Measurements from ENCODE around the gene DHRS9. TPM values are rescaled to one million over a fixed set of nuclear protein-coding genes. Genes with fewer than 3 reads are reported as not detected.

Gene DHRS9
- total RNA-seq, 1 experiment from 2014 or later: 0.22 TPM

DNA sequence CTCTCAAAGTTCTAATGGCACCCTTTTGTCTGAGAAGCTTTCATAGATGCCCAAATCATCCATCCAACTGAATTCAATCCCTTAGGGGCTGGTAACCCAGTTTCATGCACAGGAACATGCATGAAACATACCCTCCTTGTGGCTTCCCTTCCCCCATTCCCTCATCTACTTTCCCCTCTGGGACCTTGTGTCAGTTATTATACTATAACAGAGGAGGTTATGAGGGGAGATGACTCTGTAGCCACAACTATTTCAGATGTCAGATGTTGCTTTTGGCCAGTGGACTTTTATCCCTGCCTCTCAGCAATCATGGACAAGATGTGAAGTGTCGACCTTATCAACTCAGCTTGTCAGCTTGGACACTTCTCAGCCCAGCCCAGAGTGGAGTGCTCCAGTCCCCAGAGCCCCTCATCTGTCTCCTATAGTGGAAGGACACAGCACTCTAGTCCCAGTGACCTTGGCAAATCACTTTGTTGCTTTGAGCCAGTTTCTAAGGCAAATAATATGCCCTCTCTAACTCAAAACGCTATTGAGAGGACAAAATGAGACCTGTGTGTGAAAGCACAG lies 8.4 kb downstream of the DHRS9 start:
- Histone ChIP-seq H3K4me1 (ENCODE audit: insufficient read depth, low read length) (peaks cover 21% of the 10 kb centered on the region), H3K4me3 (ENCODE audit: low read length) (no peak overlapping the region), H2AFZ (ENCODE audit: low read length) (0 out of 2 replicates have a peak overlapping the region, but pooled peaks have one; percentile 40), H4K20me1 (ENCODE audit: low read length) (no peaks in the 10 kb centered on the region), H3F3A (ENCODE audit: low read length, unreplicated experiment) (no peaks in the 10 kb centered on the region), H3K36me3 (ENCODE audit: low read depth, low read length) (no peaks in the 10 kb centered on the region), H3K27ac (ENCODE audit: low read length) (no peak overlapping the region), H3K9me3 (ENCODE audit: low read length) (0 out of 2 replicates have a peak, but pooled peaks cover 5% of the 10 kb centered on the region), H3K27me3 (ENCODE audit: low read length) (no peaks in the 10 kb centered on the region), H3K9me2 (replicated peaks; ENCODE audit: low read length) (no peaks in the 10 kb centered on the region; the same call in 1 of the 2 replicates), H3K79me2 (ENCODE audit: low read length) (no peaks in the 10 kb centered on the region), H3K9ac (ENCODE audit: low read length) (no peak overlapping the region), H3K4me2 (ENCODE audit: low read length) (no peak overlapping the region)
- ChIA-PET CTCF (no interaction called here), POLR2A (ENCODE audit: unreplicated experiment) (no interaction called here)
- TF ChIP-seq EZH2phosphoT487 (IDR thresholded peaks at IDR 0.05; ENCODE audit: borderline replicate concordance, low read length): no peak
- no peak for TF ChIP-seq EZH2 (IDR thresholded peaks at IDR 0.05; ENCODE audit: low read length, unreplicated experiment)
- TF ChIP-seq, protein P1, sequence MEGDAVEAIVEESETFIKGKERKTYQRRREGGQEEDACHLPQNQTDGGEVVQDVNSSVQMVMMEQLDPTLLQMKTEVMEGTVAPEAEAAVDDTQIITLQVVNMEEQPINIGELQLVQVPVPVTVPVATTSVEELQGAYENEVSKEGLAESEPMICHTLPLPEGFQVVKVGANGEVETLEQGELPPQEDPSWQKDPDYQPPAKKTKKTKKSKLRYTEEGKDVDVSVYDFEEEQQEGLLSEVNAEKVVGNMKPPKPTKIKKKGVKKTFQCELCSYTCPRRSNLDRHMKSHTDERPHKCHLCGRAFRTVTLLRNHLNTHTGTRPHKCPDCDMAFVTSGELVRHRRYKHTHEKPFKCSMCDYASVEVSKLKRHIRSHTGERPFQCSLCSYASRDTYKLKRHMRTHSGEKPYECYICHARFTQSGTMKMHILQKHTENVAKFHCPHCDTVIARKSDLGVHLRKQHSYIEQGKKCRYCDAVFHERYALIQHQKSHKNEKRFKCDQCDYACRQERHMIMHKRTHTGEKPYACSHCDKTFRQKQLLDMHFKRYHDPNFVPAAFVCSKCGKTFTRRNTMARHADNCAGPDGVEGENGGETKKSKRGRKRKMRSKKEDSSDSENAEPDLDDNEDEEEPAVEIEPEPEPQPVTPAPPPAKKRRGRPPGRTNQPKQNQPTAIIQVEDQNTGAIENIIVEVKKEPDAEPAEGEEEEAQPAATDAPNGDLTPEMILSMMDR (conservative IDR thresholded peaks at IDR 0.05; ENCODE audit: low read depth, low read length): no peak
- ATAC-seq: no peak
- BruUV-seq (replicated peaks): no TSS peak
- no peak for DNase-seq
- intact Hi-C loops (cut with micrococcal nuclease): no loop called here

DNA sequence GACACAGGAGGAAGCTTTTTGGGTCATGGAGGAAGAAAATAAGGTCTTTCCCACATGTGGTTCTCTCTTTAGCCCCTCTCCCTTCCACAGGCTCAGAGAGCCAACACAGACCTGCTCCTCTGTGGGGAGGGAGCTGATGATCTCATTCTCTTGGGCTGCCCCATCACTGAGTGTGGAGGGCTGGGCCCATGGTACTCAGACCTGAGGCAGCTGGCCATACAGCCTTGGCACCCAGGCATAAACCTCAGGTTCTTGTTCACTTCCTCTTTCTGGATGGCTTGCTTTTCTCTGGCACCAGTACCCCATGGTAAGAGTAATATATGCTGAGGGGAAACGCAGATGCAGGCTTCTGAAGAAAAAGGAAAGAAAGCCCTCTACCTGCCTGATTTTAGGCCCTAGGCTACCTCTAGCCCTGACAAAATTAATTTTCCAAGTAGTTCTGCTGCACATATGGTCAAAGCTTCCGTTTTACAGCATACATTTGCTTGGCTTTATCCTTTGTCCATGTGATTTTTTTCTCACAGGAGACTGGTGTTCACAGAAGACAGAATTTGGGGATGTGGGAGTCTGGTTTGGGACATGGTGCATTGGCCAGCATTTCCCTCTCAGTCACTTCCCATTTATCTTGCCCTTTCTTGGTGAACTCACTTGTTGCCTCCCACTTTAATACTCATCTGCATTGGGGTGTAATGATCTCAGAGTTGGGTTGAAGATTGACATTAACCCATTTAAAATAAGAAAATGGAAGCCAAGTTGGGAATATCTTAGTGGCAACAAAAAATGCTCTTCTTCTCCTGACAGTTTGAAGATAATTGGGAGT lies 11.1 kb downstream of the DHRS9 start:
- BruUV-seq (replicated peaks): no TSS peak
- ATAC-seq (peak; percentile 57; the same call in 1 of the 2 replicates), DNase-seq (peak; percentile 46)
- Histone ChIP-seq H4K20me1 (ENCODE audit: low read length) (no peaks in the 10 kb centered on the region), H3K27me3 (ENCODE audit: low read length) (no peaks in the 10 kb centered on the region), H2AFZ (ENCODE audit: low read length) (no peak overlapping the region), H3K4me3 (ENCODE audit: low read length) (no peak overlapping the region), H3K27ac (ENCODE audit: low read length) (no peak overlapping the region), H3K9me3 (ENCODE audit: low read length) (0 out of 2 replicates have a peak, but pooled peaks cover 4% of the 10 kb centered on the region), H3K4me1 (ENCODE audit: insufficient read depth, low read length) (peaks cover 6% of the 10 kb centered on the region; the same call in 1 of the 2 replicates), H3K4me2 (ENCODE audit: low read length) (no peak overlapping the region), H3F3A (ENCODE audit: low read length, unreplicated experiment) (no peaks in the 10 kb centered on the region), H3K36me3 (ENCODE audit: low read depth, low read length) (no peaks in the 10 kb centered on the region; the same call in 1 of the 2 replicates), H3K9me2 (replicated peaks; ENCODE audit: low read length) (no peaks in the 10 kb centered on the region; the same call in 1 of the 2 replicates), H3K9ac (ENCODE audit: low read length) (no peak overlapping the region), H3K79me2 (ENCODE audit: low read length) (no peaks in the 10 kb centered on the region)
- TF ChIP-seq, protein P1 (conservative IDR thresholded peaks at IDR 0.05; ENCODE audit: low read depth, low read length): no peak
- intact Hi-C loops (cut with micrococcal nuclease): no loop called here
- ChIA-PET CTCF (no interaction called here), POLR2A (ENCODE audit: unreplicated experiment) (no interaction called here)

DNA sequence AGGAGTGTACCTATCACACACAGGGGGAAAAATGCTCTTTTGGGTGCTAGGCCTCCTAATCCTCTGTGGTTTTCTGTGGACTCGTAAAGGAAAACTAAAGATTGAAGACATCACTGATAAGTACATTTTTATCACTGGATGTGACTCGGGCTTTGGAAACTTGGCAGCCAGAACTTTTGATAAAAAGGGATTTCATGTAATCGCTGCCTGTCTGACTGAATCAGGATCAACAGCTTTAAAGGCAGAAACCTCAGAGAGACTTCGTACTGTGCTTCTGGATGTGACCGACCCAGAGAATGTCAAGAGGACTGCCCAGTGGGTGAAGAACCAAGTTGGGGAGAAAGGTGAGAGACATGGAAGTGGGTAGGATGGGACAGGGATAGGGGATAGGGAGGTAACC lies 12.2 kb downstream of the DHRS9 start:
- Histone ChIP-seq H3K27ac (ENCODE audit: low read length) (no peak overlapping the region), H3K9ac (ENCODE audit: low read length) (no peak overlapping the region), H4K20me1 (ENCODE audit: low read length) (no peaks in the 10 kb centered on the region), H3K27me3 (ENCODE audit: low read length) (no peaks in the 10 kb centered on the region), H3K4me1 (ENCODE audit: insufficient read depth, low read length) (peaks cover 8% of the 10 kb centered on the region), H3F3A (ENCODE audit: low read length, unreplicated experiment) (no peaks in the 10 kb centered on the region), H3K9me3 (ENCODE audit: low read length) (0 out of 2 replicates have a peak, but pooled peaks cover 8% of the 10 kb centered on the region), H3K36me3 (ENCODE audit: low read depth, low read length) (no peaks in the 10 kb centered on the region; the same call in 1 of the 2 replicates), H3K4me2 (ENCODE audit: low read length) (no peak overlapping the region), H2AFZ (ENCODE audit: low read length) (no peak overlapping the region), H3K9me2 (replicated peaks; ENCODE audit: low read length) (no peaks in the 10 kb centered on the region; the same call in 1 of the 2 replicates), H3K79me2 (ENCODE audit: low read length) (no peaks in the 10 kb centered on the region), H3K4me3 (ENCODE audit: low read length) (no peak overlapping the region)
- no TSS peak for BruUV-seq (replicated peaks)
- TF ChIP-seq EZH2 (IDR thresholded peaks at IDR 0.05; ENCODE audit: low read length, unreplicated experiment): no peak
- TF ChIP-seq, protein P1 (conservative IDR thresholded peaks at IDR 0.05; ENCODE audit: low read depth, low read length): no peak
- no peak for TF ChIP-seq EZH2phosphoT487 (IDR thresholded peaks at IDR 0.05; ENCODE audit: borderline replicate concordance, low read length)
- intact Hi-C loops (cut with micrococcal nuclease): no loop called here
- DNase-seq (no peak), ATAC-seq (no peak)
- POLR2A ChIA-PET (ENCODE audit: unreplicated experiment): no interaction called here
- CTCF ChIA-PET: interaction anchor here (0.6 kb wide), 1 partner anchor 409 kb away, joined by 3 read pairs; no protein-coding TSS in a partner anchor
